ENCODE results near the gene PERP. TPM values are rescaled to one million over a fixed set of nuclear protein-coding genes. Genes with fewer than 3 reads are reported as not detected.

PERP gene
- total RNA-seq, 1 donor from 2014 or later: 33.2 TPM

DNA sequence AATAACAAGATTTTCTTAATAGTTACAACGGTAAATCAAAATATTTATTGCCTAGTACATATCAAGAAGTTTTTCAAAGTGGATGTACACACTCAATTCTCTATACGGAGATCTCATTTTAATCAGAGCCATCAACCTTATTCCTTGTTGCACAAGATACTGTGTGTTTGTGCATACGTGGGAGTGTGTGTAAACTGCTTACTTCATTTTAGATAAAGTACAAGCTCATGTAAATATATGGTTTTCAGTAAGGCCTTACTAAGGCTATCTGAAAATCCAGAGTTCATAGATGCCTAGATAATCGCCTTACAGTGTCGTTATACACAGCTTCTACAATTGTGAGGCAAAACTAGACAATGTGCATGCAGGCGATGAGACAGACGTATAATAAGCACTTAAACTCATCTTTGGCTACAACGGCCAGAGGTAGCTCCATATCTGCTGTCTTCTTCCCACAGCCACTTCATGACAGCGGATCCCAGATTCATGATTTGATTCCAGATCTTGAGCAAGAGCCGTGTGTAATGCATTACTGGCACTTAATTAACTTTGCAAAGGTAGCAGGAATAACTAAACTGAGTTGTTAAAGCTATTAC lies 2.5 kb downstream of the PERP start:
- ATAC-seq (no peak), DNase-seq (no peak)
- intact Hi-C loops (cut with DNase I): loop anchor here (5.0 kb wide), 1 partner anchor 102 kb away; no protein-coding TSS in a partner anchor
- Histone ChIP-seq H3K36me3 (no peaks in the 10 kb centered on the region), H3K4me1 (no peaks in the 10 kb centered on the region), H3K9me3 (no peaks in the 10 kb centered on the region), H3K27ac (no peak overlapping the region), H3K4me3 (no peak overlapping the region), H3K27me3 (peaks cover 26% of the 10 kb centered on the region)
- TF ChIP-seq, protein P1, sequence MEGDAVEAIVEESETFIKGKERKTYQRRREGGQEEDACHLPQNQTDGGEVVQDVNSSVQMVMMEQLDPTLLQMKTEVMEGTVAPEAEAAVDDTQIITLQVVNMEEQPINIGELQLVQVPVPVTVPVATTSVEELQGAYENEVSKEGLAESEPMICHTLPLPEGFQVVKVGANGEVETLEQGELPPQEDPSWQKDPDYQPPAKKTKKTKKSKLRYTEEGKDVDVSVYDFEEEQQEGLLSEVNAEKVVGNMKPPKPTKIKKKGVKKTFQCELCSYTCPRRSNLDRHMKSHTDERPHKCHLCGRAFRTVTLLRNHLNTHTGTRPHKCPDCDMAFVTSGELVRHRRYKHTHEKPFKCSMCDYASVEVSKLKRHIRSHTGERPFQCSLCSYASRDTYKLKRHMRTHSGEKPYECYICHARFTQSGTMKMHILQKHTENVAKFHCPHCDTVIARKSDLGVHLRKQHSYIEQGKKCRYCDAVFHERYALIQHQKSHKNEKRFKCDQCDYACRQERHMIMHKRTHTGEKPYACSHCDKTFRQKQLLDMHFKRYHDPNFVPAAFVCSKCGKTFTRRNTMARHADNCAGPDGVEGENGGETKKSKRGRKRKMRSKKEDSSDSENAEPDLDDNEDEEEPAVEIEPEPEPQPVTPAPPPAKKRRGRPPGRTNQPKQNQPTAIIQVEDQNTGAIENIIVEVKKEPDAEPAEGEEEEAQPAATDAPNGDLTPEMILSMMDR (IDR thresholded peaks at IDR 0.05): no peak

DNA sequence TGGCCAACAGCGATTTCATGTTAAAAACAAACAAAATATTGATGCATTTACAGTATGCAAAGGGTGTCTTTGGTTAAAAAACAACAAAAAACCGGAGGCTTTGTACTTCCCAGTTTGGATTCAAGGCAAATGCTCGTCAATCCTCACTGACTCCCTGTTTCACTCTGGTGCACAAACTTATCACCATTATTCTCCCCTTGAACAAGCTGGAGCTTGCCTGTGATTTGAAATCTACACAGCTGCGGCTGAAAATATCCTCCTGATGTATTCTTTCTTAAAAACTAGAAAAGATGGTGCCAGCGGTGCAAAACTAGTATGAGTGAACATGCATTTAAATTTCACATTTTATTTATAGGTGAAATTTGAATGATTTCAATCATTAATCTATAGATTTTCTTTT lies 3.3 kb downstream of the PERP start:
- no peak overlapping the region for H3K27ac ChIP-seq
- H3K9me3 ChIP-seq: no peaks in the 10 kb centered on the region
- intact Hi-C loops (cut with DNase I): no loop called here
- no peaks in the 10 kb centered on the region for H3K36me3 ChIP-seq
- TF ChIP-seq, protein P1 (IDR thresholded peaks at IDR 0.05): no peak
- no peaks in the 10 kb centered on the region for H3K4me1 ChIP-seq
- no peak overlapping the region for H3K4me3 ChIP-seq
- no peak for ATAC-seq
- DNase-seq: no peak
- peaks cover 26% of the 10 kb centered on the region for H3K27me3 ChIP-seq

DNA sequence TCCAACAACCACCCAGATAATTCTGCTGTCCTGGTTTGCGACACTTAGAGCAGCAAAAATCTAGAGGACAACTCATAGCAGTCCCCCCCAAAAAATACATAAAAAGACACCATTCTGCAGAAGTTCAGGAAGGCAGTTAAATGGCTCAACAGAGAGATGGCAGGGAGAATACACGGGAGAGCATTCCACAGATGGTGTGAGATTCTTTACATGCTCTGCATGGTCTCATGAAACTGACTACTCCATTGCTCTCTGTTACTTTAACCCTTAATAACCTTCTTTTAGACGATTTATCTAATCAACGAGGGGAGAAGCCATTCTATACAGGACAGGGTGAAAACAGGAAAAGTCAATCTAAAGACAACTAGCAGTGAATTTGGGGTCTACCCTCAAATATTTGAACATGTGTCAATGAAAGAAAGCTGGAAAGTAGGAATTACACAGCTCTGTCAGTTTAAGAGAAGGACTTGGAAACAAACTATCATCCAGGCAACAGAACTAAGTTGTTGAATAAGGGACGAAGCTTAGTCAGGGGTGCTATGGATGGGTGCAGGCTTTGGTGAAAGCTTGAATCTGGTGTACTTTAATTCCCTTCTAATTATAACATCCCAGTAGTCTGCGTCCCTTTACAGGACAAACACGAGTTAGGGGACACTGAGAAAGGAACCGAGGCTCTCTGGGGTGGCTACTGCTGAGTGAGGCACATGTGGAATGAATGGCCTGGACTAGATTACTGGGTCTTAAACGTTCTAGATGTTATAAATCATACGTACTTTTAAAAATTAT lies 5.1 kb downstream of the PERP start:
- no peak overlapping the region for H3K4me3 ChIP-seq
- peaks cover 26% of the 10 kb centered on the region for H3K27me3 ChIP-seq
- H3K36me3 ChIP-seq: no peaks in the 10 kb centered on the region
- no peak overlapping the region for H3K27ac ChIP-seq
- no peaks in the 10 kb centered on the region for H3K4me1 ChIP-seq
- H3K9me3 ChIP-seq: no peaks in the 10 kb centered on the region
- DNase-seq (no peak), ATAC-seq (no peak)
- TF ChIP-seq, protein P1 (IDR thresholded peaks at IDR 0.05): no peak
- intact Hi-C loops (cut with DNase I): no loop called here

DNA sequence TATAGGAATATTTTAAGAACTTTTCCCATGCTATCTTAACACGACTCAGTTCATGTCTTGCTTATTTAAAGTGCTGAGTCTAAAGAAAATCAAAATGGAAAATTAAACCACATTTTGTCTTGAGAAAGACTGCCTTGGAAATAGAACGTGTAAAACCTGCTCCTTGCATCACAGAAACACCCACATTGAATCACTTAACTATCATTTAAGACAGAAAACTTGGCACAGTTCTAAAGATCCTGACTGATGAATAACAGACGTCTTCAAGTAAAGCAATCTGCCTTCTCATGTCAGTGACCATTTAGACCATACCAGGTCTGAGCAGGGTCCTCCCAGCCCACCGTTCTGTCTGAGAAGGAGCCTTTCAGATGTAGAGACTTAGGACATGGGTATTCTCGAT lies 7.4 kb downstream of the PERP start:
- intact Hi-C loops (cut with DNase I): no loop called here
- Histone ChIP-seq H3K36me3 (peaks cover 7% of the 10 kb centered on the region), H3K4me3 (no peak overlapping the region), H3K27ac (no peak overlapping the region), H3K27me3 (peaks cover 5% of the 10 kb centered on the region), H3K4me1 (no peaks in the 10 kb centered on the region), H3K9me3 (no peaks in the 10 kb centered on the region)
- DNase-seq (no peak), ATAC-seq (no peak)
- TF ChIP-seq, protein P1 (IDR thresholded peaks at IDR 0.05): no peak

DNA sequence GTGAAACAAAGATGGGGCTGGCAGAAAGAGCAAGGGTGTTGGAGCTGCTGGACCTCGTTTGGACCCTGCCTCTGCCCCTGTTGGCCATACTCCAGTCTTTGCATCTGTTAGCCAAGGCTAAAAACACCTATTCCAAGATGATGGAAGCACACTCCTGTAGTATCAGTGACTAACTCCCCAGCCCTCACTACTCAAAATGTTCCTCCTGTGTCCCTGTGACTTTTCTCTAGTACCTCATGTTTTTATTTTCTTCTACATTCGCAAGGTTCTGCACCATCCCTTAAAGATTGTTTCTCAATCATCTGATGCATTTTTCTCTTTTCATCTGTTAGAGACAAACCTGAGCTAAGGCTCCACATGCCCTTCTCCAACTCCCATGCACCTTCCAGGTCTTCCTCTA lies 8.9 kb downstream of the PERP start:
- intact Hi-C loops (cut with DNase I): no loop called here
- no peaks in the 10 kb centered on the region for H3K9me3 ChIP-seq

More for the DNA sequence above, 8.9 kb downstream of the PERP start:
- Histone ChIP-seq H3K4me3 (no peak overlapping the region), H3K27ac (no peak overlapping the region), H3K36me3 (peaks cover 13% of the 10 kb centered on the region), H3K4me1 (no peaks in the 10 kb centered on the region), H3K27me3 (no peaks in the 10 kb centered on the region)
- ATAC-seq (no peak), DNase-seq (no peak)
- TF ChIP-seq, protein P1 (IDR thresholded peaks at IDR 0.05): no peak

Measured in upper lobe of right lung (tissue), 1 donor.